Measurements from ENCODE around the gene TCF12. TPM values are rescaled to one million over a fixed set of nuclear protein-coding genes. Genes with fewer than 3 reads are reported as not detected.
A peak's percentile ranks its signal among the peaks of the same experiment; 100 is the strongest.
"Not testable (repeated sequence)": the region's sequence is repeated elsewhere in the genome, so short reads cannot be mapped to it uniquely, and the experiment has no call there.

TCF12 gene
- polyA plus RNA-seq, 1 donor = 96.8 TPM

- DNase-seq = no peak
Observed at GRCh38 chr15:57144448-57144847, 226.0 kb downstream of the TCF12 start.

- DNase-seq = peak; percentile 79
Observed at GRCh38 chr15:57146506-57147201, 228.2 kb downstream of the TCF12 start.

- DNase-seq = no peak
Observed at GRCh38 chr15:57147621-57148020, 229.2 kb downstream of the TCF12 start.

DNA sequence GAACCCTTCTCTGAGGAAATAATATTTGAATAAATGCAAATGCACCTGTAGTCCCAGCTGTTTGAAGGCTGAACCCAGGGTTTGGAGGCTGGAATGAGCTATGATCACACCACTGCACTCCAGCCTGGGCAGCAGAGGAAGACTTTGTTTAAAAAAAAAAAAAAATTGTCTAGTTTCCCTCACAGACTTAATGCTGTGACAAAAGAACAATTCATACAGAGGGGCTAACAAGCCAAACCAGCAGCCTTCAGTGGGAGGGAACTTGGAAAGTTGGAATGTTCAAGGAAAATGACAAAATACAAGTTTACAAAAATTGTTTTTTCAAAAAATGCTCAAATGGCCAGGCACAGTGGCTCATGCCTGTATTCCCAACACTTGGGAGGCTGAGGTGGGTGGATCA is 229.8 kb downstream of the TCF12 start:
- no peak for DNase-seq

DNA sequence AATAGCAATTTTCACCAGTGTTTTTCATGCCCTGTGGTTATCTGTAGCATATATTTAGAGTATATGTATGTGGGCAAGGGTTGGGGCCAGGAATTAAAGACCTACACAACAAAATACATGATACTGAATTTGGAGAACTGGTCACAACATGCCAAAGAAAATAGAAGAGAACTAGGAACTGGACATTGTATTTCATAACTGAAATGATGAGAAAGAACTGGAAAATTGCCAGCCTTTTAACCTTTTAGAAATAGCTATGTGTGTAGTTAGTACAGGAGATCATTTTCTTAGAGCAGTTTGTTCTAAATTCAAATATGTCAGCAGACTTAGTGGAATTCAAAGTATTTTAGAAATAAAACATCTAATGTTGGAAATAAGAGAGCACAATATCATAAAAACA is 230.8 kb downstream of the TCF12 start:
- no peak for DNase-seq

DNA sequence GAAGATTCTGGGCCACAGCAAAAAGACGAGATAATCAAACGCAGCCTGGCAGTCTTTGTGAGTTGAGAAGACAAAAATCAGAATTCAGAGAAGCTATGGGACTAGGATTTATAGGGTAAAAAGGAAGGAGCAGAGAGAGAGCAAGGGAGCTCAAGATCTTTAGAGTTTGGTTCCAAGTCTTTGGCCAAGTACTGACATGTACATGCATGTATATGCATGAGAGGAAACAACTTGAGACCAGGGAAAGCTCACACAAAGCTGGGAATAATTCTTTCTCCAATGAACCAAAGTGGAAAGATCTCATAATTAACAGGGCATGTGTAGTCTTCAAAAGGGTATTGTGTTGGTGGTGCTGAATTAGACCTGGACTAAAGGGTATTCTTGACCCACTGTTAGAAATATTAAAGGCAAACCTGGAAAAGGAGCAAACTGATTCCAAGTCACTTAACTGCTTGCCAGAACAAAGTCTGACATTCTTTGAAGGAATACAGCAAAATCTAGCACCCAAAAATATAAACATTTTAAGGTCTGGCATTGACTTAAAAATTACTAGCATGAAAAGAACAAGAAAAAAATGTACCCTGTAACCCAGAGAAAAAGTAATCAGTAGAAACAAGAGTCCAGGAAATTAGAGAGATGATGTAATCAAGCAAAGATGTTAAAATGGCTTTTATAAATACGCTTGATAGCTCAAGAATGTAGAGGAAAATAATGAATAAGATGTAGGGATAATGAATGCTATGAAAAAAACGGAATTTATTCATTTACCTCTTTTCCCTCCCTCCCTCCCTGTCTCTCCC is 231.8 kb downstream of the TCF12 start:
- no peak for DNase-seq

- not testable (repeated sequence) for DNase-seq
Observed at GRCh38 chr15:57150866-57151203, 232.4 kb downstream of the TCF12 start.

- DNase-seq = no peak
Observed at GRCh38 chr15:57152133-57152532, 233.7 kb downstream of the TCF12 start.

DNA sequence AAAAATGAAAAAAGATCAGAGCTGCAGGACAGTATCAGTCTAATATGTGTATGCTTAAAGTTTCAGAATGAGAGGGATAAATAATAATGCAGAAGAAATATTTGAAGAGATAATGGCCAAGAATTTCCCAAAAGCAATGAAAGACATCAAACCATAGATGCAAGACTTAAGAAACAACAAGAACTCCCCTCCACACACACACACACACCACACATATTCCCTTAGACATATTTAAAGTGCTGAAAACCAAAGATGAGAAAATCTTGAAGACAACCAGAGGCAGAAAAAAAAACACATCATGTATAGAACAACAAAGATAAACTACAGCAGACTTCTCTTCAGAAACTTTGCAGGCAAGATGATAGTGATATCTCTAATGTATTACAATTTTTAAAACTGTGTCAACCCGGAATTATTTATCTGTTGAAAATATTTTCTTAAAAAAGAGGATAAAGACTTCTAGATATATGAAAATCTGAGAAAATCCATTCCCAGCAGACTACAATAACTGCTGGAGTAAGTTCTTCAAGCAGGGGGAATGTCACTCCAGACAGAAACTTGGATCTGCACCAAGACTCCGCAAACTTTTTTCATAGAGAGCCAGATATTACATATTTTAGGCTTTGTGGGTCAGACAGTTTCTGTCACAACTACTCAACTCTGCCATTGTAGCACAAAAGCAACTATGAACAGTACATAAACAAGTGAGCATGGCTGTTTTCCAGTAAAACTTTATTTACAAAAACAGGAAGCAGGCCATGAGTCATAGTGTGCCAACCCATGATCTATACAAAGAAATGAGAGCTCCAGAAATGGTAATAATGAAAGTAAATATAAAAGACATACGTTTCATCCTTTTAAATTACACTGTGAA is 234.5 kb downstream of the TCF12 start:
- no peak for DNase-seq

DNA sequence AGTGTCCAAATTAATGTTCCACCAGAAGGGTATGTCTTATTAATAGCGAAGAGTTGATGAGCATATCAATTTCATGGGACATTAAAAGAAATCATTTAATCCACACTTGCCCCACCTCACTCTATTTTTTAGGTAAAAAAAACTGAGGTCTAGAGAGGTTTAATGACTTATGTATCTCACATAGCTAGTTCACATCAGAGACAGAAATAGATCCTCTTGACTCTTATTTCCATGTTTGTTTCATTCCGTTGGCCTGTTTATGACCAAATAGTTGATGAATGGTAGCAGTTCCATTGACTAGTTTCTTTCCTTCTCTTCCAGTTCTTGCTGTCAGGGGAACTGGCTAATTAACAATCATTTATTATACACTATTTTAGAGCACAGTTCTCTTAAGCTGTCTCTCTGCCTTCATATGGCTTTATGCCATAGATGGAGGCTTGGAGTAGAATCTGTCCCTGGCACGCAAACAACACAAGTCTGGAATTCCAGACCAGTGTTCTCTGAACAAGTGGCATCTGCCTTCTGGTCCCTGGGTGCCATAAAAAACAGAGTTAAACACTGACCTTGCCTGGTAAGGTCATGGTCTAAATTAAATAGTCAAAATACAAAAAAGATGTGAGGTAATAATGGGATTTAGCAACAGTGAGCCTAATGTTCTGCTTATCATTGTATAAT is 237.9 kb downstream of the TCF12 start:
- DNase-seq = no peak

DNA sequence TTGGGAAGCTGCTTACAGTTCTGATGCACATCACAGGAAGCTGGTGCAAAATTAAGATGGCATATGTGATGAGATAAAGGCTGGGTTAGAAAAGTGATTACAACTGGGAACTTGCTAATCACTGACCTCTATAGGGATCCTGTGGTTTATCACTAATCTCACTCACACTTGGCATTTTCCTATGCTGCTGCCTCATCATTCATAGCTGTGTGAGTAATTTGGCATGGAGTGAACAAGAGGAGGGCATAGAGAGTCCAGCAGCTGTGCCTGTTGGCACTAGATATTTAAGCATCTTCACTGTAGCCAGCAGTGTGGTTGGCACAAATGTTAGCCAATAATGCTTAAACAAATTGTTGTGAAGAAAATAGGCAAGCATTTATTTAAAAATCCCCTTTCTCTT is 240.1 kb downstream of the TCF12 start:
- DNase-seq = no peak

DNA sequence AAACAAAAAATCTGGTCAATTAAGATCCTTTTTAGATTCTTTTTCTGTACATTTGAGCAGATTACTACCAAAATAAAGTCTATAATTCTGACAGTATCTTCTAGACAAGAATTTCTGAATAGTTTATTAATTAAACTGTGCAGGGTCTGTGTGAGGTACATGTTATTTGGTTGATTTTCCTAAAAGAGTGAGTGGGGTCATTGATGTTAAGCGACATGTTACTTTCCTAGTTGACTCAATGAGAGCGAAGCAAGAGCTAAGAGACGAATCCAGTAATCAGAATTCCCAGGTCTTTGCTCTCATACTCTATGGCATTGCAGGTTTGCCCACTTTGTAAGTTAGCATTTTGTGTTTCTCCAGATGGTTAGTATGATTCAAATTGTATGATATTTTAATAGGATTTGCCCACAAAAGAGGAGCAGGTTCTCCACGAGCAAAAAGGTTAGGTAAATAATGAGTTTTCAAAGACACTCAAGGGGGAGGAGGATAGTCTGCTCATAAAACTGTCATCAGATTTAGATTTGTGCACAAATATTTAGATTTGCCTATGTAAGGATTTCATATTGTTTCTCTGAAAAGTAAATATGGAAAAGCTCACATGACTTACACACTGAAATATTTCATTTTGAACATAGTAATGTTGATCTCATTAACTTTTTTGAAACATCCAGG is 240.7 kb downstream of the TCF12 start:
- DNase-seq = no peak

- DNase-seq = no peak
Observed at GRCh38 chr15:57159767-57160166, 241.3 kb downstream of the TCF12 start.

GRCh38 chr15:57160823-57161560 is 242.5 kb downstream of the TCF12 start:
- no peak for DNase-seq

GRCh38 chr15:57164251-57164650 is 245.8 kb downstream of the TCF12 start:
- not testable (repeated sequence) for DNase-seq

DNA sequence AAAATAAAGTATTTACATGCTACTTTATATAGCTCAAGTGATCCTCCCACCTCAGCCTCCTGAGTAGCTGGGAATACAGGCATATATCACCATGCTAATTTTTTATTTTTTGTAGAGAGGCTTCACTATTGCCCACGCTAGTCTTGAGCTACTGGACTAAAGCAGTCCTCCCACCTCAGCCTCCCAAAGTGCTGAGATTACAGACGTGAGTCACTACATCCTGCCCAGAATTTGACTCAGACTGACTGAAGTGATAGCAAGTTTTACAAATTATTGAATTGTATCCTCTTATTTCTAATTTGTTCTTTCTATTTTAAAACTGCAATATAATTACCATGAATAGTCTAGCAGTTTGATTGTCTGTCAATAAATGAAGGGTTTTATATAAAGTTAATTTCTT is 247.5 kb downstream of the TCF12 start:
- DNase-seq = no peak

DNA sequence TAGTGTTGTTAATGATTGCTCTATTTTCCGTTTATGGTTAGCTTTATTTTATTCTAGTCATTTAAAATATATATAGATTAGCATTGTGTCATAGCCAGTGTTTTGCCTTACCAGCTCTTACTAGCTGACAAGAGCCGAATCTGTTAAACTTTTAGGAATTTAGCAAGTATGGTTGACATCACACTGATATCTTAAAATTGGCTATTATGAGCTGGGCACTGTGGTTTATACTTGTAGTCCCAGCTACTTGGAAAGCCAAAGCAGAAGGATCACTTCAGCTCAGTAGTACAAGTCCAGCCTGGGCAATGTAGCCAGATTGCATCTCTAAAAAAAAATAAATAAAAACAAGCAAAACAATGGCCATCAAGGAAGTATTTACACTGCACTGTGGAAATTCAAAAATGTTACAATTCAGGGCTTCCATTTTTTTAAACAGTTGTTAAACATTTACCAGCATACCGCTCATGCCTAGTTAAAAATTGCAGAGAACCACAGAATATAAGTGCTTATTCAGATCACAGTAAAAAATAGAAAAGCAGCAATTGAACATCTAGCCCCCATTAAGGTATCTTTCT is 249.5 kb downstream of the TCF12 start:
- DNase-seq = no peak

DNA sequence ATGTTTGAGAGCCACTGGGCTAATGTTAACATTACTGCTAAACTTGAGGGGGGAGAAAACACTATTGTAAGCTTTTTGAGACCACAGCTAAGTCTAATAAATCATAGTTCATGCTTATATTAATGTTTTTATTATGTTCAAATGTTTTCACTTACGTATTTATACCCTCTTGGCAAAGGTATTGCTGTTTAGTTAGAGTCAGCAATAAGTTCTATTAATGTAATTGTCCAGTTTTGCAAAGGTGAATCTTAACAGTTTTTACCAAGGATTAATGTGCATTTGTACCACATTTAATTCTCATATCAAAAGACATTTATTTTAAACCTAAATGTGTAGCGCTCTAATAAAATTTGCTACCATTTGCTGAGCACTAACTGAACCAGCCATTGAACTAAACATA is 251.2 kb downstream of the TCF12 start:
- no peak for DNase-seq

DNA sequence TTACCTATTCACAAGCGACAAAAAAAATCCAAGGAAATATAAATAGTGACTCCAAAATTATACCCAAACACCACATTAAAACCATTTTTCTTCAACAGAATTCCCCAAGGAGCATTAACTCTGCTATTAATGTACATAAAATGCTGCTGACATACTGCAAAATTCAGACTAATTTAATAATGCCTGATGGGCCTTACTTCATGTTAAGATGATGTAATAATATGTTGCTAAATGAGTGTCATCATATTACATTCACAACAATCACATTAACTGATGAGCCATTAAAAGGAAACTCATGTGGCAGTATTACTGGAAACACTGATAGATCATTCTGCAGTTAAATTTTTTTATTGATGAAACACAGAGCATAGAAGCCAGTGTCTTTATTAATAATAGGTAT is 253.0 kb downstream of the TCF12 start:
- DNase-seq = no peak

DNA sequence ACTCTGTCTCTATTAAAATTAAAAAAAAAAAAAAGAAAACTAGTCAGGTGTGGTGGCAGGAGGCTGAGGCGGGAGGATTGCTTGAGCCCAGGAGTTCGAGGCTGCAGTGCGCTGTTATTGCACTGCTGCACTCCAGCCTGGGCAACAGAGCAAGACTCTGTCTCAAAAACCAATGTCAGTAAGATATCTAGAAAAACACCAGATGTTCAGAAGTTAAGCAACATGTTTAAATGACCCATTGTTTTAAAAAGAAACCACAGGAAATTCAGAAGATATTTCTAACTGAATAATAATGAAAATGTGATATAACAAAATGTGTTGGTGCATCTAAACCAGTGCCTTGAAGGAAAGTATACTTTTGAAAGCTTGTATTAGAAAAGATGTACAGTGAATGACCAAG is 254.5 kb downstream of the TCF12 start:
- no peak for DNase-seq

GRCh38 chr15:57183041-57183440 is 264.6 kb downstream of the TCF12 start:
- DNase-seq = no peak

All from hindlimb muscle (tissue), 1 donor.